Neural crest cell (in vitro differentiated cells): ENCODE data around the gene ERC2. TPM values are rescaled to one million over a fixed set of nuclear protein-coding genes. Genes with fewer than 3 reads are reported as not detected.

Experiments
- DNase-seq: peaks from one replicate; pipeline ENCODE4 v3.0.0; 2021; ENCODE audit warnings: low read depth, mixed read lengths, low spot score
- H3K27ac Mint-ChIP-seq: one replicate; pipeline ENCODE4 v1.8.0; 2021; ENCODE audit warnings: mild to moderate bottlenecking, mixed read lengths; ENCODE audit not compliant: unreplicated experiment
- H3K27me3 Mint-ChIP-seq: 2 replicates; pipeline ENCODE4 v1.8.0; 2021; ENCODE audit warnings: low read depth, mild to moderate bottlenecking, mixed read lengths
- H3K36me3 Mint-ChIP-seq: 2 replicates; pipeline ENCODE4 v1.8.0; 2021; ENCODE audit warnings: low read depth, mild to moderate bottlenecking, mixed read lengths
- H3K4me1 Mint-ChIP-seq: 2 replicates; pipeline ENCODE4 v1.8.0; 2021; ENCODE audit warnings: mixed read lengths
- H3K4me3 Mint-ChIP-seq: one replicate; pipeline ENCODE4 v1.8.0; 2021; ENCODE audit warnings: mild to moderate bottlenecking, mixed read lengths
- H3K9me3 Mint-ChIP-seq: 2 replicates; pipeline ENCODE4 v1.8.0; 2021; ENCODE audit warnings: mixed read lengths
- total RNA-seq: library from RNA; stranded (reverse); gene quantifications from 2 replicates; pipeline ENCODE4 v1.2.1, GENCODE V29; 2021
- TF ChIP-seq, protein P1 (sequence below): fragments of 200-600 bp; sonication (generic); conservative IDR thresholded peaks from 2 replicates; pipeline ENCODE4 v1.5.0; 2021; ENCODE audit warnings: antibody characterized with exemption, mild to moderate bottlenecking

The ERC2 gene
- total RNA-seq, 1 donor from 2014 or later: 13.5 TPM

DNA sequence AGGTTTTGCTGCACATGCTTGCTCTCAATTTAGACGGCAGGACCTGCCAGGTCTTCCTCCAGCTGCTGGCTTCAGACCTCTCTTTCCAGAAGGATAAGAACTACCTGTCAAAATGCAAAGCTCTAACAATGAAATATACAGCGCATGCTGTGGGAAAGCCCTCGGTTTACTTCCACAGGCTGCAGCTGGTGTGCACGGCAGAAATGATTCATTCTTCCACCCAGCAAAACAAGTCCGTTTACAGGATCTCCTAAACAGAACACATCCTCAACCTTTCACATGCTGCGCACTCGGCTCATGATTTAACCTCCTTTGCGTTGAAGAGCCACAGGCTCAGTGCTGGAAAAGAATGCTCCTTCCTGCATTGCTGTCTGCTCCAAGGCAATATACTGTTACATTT, 888.8 kb downstream of the ERC2 start:
- no peak overlapping the region for H3K27ac Mint-ChIP-seq
- no peak for DNase-seq
- no peaks in the 10 kb centered on the region for H3K27me3 Mint-ChIP-seq
- no peaks in the 10 kb centered on the region for H3K36me3 Mint-ChIP-seq
- H3K4me1 Mint-ChIP-seq: peaks cover 11% of the 10 kb centered on the region
- TF ChIP-seq, protein P1, sequence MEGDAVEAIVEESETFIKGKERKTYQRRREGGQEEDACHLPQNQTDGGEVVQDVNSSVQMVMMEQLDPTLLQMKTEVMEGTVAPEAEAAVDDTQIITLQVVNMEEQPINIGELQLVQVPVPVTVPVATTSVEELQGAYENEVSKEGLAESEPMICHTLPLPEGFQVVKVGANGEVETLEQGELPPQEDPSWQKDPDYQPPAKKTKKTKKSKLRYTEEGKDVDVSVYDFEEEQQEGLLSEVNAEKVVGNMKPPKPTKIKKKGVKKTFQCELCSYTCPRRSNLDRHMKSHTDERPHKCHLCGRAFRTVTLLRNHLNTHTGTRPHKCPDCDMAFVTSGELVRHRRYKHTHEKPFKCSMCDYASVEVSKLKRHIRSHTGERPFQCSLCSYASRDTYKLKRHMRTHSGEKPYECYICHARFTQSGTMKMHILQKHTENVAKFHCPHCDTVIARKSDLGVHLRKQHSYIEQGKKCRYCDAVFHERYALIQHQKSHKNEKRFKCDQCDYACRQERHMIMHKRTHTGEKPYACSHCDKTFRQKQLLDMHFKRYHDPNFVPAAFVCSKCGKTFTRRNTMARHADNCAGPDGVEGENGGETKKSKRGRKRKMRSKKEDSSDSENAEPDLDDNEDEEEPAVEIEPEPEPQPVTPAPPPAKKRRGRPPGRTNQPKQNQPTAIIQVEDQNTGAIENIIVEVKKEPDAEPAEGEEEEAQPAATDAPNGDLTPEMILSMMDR: no peak
- H3K4me3 Mint-ChIP-seq: no peak overlapping the region
- H3K9me3 Mint-ChIP-seq: no peaks in the 10 kb centered on the region

GRCh38 chr3:55576621-55577388, 891.5 kb downstream of the ERC2 start:
- Mint-ChIP-seq H3K4me3 (no peak overlapping the region), H3K36me3 (no peaks in the 10 kb centered on the region), H3K9me3 (no peaks in the 10 kb centered on the region), H3K4me1 (peaks cover 16% of the 10 kb centered on the region), H3K27ac (peak overlapping the region; percentile 73), H3K27me3 (no peaks in the 10 kb centered on the region)
- no peak for DNase-seq
- TF ChIP-seq, protein P1: no peak

GRCh38 chr3:55574671-55575070, 893.6 kb downstream of the ERC2 start:
- Mint-ChIP-seq H3K36me3 (no peaks in the 10 kb centered on the region), H3K4me3 (no peak overlapping the region), H3K27me3 (no peaks in the 10 kb centered on the region), H3K4me1 (peaks cover 24% of the 10 kb centered on the region), H3K27ac (peak overlapping the region; percentile 53), H3K9me3 (no peaks in the 10 kb centered on the region)
- DNase-seq: no peak
- TF ChIP-seq, protein P1: no peak

DNA sequence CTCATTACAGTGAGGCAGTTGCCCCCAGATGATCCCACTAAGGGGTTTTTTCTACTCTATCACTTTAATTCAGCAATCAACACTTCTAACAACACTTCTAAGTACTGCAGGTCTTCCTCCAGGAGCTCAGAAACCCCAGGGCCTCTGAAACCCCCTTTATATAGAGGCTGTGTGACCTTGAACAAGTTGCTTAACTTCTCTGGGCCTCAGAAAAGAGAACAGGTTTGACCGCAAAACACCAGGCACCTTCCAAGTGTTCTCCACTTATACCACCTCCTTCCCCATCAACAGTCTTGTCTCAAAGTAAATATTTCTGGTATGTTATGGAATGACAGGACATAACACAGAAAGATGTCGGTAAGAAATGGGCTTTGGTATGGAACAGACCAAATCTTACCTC, 895.5 kb downstream of the ERC2 start:
- Mint-ChIP-seq H3K4me1 (peaks cover 24% of the 10 kb centered on the region), H3K36me3 (no peaks in the 10 kb centered on the region), H3K4me3 (no peak overlapping the region), H3K27me3 (no peaks in the 10 kb centered on the region), H3K9me3 (no peaks in the 10 kb centered on the region), H3K27ac (no peak overlapping the region)
- TF ChIP-seq, protein P1: no peak
- no peak for DNase-seq

DNA sequence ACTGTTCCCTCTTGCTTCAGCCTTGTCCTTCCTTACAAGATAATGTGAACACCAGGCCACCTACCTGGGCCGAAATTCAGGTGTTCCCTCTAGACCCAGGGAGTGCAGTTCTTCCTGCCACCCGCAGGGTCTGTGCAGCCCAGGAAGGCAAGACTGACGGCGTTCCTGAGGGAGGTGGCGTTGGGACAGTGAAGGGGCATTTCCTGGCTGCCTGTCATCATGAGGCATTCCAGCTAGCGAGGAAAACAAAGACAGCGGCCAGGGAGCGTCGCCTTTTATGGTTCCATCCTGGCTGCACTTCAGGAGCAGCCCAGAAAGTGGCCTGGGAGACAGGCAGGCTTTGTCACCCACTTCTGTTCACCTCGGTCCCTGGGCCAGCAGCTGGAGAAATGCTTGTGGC, 896.4 kb downstream of the ERC2 start:
- Mint-ChIP-seq H3K9me3 (no peaks in the 10 kb centered on the region), H3K27ac (peak overlapping the region; percentile 76), H3K4me1 (peaks cover 21% of the 10 kb centered on the region), H3K4me3 (no peak overlapping the region), H3K27me3 (no peaks in the 10 kb centered on the region), H3K36me3 (no peaks in the 10 kb centered on the region)
- DNase-seq: peak; percentile 11
- TF ChIP-seq, protein P1: peak; percentile 60
